SK-N-SH (cell line): ENCODE measurements around the gene MEF2A. TPM values are rescaled to one million over a fixed set of nuclear protein-coding genes. Genes with fewer than 3 reads are reported as not detected.

Experiments
- CTCF ChIA-PET: fragments of 300-600, 350-600 bp; formaldehyde crosslinking; extraction: SDS; loops from one replicate; lab custom pipeline; 2021; lab: Yijun Ruan, JAX
- POLR2A ChIA-PET: fragments of 350-600 bp; sonication (Branson Sonifier 250); formaldehyde crosslinking; extraction: SDS; loops from one replicate; lab custom pipeline; 2020; ENCODE audit warnings: antibody characterized with exemption, inconsistent platforms; lab: Yijun Ruan, JAX
- DNase-seq: peaks from one replicate; pipeline ENCODE4 v3.0.0; 2012
- H2AFZ ChIP-seq: fragments of 200-600 bp; sonication (generic); 2 replicates; pipeline ENCODE4 v1.8.1; 2016; ENCODE audit warnings: antibody characterized with exemption, mild to moderate bottlenecking, low read depth
- H3F3A ChIP-seq: fragments of 200-600 bp; sonication (generic); replicated peaks from 2 replicates; pipeline ENCODE3; 2016; ENCODE audit warnings: antibody characterized with exemption, mild to moderate bottlenecking; ENCODE audit not compliant: insufficient read depth
- H3K27ac ChIP-seq, 2 experiments: fragments of 200-500 bp in 1 of 2; fragments of 200-600 bp in 1 of 2; sonication (Bioruptor generic) in 1 of 2; sonication (generic), shearing (Covaris generic) in 1 of 2; 2 replicates each; pipeline versions ENCODE4 v1.5.1 to v1.6.1; 2014 to 2016; ENCODE audit warnings: low read depth in 2 of 2, inconsistent platforms in 1 of 2, low read length in 1 of 2, mild to moderate bottlenecking in 1 of 2, mixed read lengths in 1 of 2
- H3K27me3 ChIP-seq: fragments of 200-600 bp; sonication (generic), shearing (Covaris generic); 2 replicates; pipeline ENCODE4 v1.6.1; 2016; ENCODE audit warnings: mixed run types; ENCODE audit not compliant: insufficient read depth
- H3K36me3 ChIP-seq, 2 experiments: fragments of 200-500 bp in 1 of 2; fragments of 200-600 bp in 1 of 2; sonication (Bioruptor generic) in 1 of 2; sonication (generic) in 1 of 2; replicated peaks in 1 of 2; 2 replicates each; pipeline versions ENCODE3 to v1.5.1; 2014 to 2016; ENCODE audit warnings: low read length in 1 of 2, mild to moderate bottlenecking in 1 of 2; ENCODE audit not compliant: insufficient read depth in 2 of 2, control insufficient read depth in 1 of 2
- H3K4me1 ChIP-seq, 2 experiments: fragments of 200-500 bp in 1 of 2; fragments of 200-600 bp in 1 of 2; sonication (Bioruptor generic) in 1 of 2; sonication (generic), shearing (Covaris generic) in 1 of 2; 2 replicates each; pipeline versions ENCODE4 v1.5.1 to v1.6.1; 2014 to 2016; ENCODE audit warnings: low read depth in 1 of 2, low read length in 1 of 2, mixed run types in 1 of 2; ENCODE audit not compliant: insufficient read depth in 2 of 2, control insufficient read depth in 1 of 2
- H3K4me2 ChIP-seq: fragments of 200-600 bp; sonication (generic), shearing (Covaris generic); 2 replicates; pipeline ENCODE4 v1.6.1; 2017; ENCODE audit warnings: mixed run types
- H3K4me3 ChIP-seq, 2 experiments: fragments of 200-500 bp in 1 of 2; fragments of 200-600 bp in 1 of 2; sonication (Bioruptor generic) in 1 of 2; sonication (generic), shearing (Covaris generic) in 1 of 2; 2 replicates each; pipeline versions ENCODE4 v1.5.1 to v1.8.1; 2014 to 2016; ENCODE audit warnings: low read depth in 2 of 2, inconsistent platforms in 1 of 2, low read length in 1 of 2, mild to moderate bottlenecking in 1 of 2, mixed read lengths in 1 of 2, moderate library complexity in 1 of 2
- H3K79me2 ChIP-seq: fragments of 200-600 bp; sonication (generic); 2 replicates; pipeline ENCODE4 v1.8.1; 2017; ENCODE audit warnings: mild to moderate bottlenecking; ENCODE audit not compliant: insufficient read depth
- H3K9ac ChIP-seq: fragments of 200-600 bp; sonication (generic); 2 replicates; pipeline ENCODE4 v1.6.1; 2017; ENCODE audit warnings: mixed run types
- H3K9me2 ChIP-seq: fragments of 200-600 bp; sonication (generic); 2 replicates; pipeline ENCODE4 v1.6.1; 2017; ENCODE audit warnings: mixed run types
- H3K9me3 ChIP-seq: fragments of 200-600 bp; sonication (generic); 2 replicates; pipeline ENCODE4 v1.6.1; 2017; ENCODE audit warnings: mixed run types, mild to moderate bottlenecking, moderate library complexity
- H4K20me1 ChIP-seq: fragments of 200-600 bp; sonication (generic); 2 replicates; pipeline ENCODE4 v1.6.1; 2017; ENCODE audit warnings: mild to moderate bottlenecking, mixed run types; ENCODE audit not compliant: insufficient read depth
- EZH2phosphoT487 ChIP-seq: fragments of 200-600 bp; sonication (generic); IDR thresholded peaks from 2 replicates; pipeline ENCODE4 v1.6.1; 2017; ENCODE audit warnings: low read depth, mixed run types, mild to moderate bottlenecking, antibody characterized with exemption, moderate library complexity, borderline replicate concordance
- FOXJ3 ChIP-seq: sonication (generic); formaldehyde crosslinking; IDR thresholded peaks from 2 replicates; pipeline ENCODE4 v1.5.1; 2020; ENCODE audit warnings: mild to moderate bottlenecking, missing genetic modification reagents
- FOXM1 ChIP-seq: IDR thresholded peaks from 2 replicates; pipeline ENCODE4 v1.4.0; 2012; ENCODE audit warnings: low read depth, mild to moderate bottlenecking
- GABPA ChIP-seq: IDR thresholded peaks from 2 replicates; pipeline ENCODE4 v1.4.0; 2012; ENCODE audit warnings: low read depth, mild to moderate bottlenecking
- GATA2 ChIP-seq: sonication (generic); formaldehyde crosslinking; IDR thresholded peaks from 2 replicates; pipeline ENCODE4 v1.5.0; 2020; ENCODE audit warnings: mild to moderate bottlenecking, missing genetic modification reagents
- IRF3 ChIP-seq: fragments of 150-350 bp; IDR thresholded peaks from 2 replicates; pipeline ENCODE4 v1.6.1; 2016; ENCODE audit warnings: mild to moderate bottlenecking, low read depth, low read length
- JUND ChIP-seq: IDR thresholded peaks from 2 replicates; pipeline ENCODE4 v1.4.0; 2012
- MXI1 ChIP-seq: IDR thresholded peaks from 2 replicates; pipeline ENCODE4 v1.6.1; 2012; ENCODE audit warnings: mild to moderate bottlenecking, low read depth, low read length, improper control_type of control experiment
- NRF1 ChIP-seq: IDR thresholded peaks from 2 replicates; pipeline ENCODE4 v1.6.1; 2012; ENCODE audit warnings: low read depth, mild to moderate bottlenecking, low read length
- PBX3 ChIP-seq: IDR thresholded peaks from 2 replicates; pipeline ENCODE4; 2012
- RAD21 ChIP-seq: IDR thresholded peaks from 2 replicates; pipeline ENCODE4 v1.6.1; 2012; ENCODE audit warnings: mild to moderate bottlenecking, low read length
- REST ChIP-seq: IDR thresholded peaks from 2 replicates; pipeline ENCODE4 v1.6.1; 2012; ENCODE audit warnings: mild to moderate bottlenecking, low read depth, low read length, moderate library complexity
- RFX5 ChIP-seq: IDR thresholded peaks from 2 replicates; pipeline ENCODE4 v1.6.1; 2012; ENCODE audit warnings: mild to moderate bottlenecking, improper control_type of control experiment, low read length
- RXRA ChIP-seq: IDR thresholded peaks from 2 replicates; pipeline ENCODE4 v1.4.0; 2012; ENCODE audit warnings: low read depth, mild to moderate bottlenecking, borderline replicate concordance
- SIN3A ChIP-seq: IDR thresholded peaks from 2 replicates; pipeline ENCODE4 v1.6.1; 2012; ENCODE audit warnings: low read depth, mild to moderate bottlenecking, low read length, moderate library complexity, borderline replicate concordance
- SMC3 ChIP-seq: IDR thresholded peaks from 2 replicates; pipeline ENCODE4 v1.6.1; 2012; ENCODE audit warnings: low read depth, low read length, improper control_type of control experiment
- TAF1 ChIP-seq: IDR thresholded peaks from 2 replicates; pipeline ENCODE4 v1.6.1; 2012; ENCODE audit warnings: low read depth, mild to moderate bottlenecking, low read length, moderate library complexity, borderline replicate concordance
- TCF12 ChIP-seq: IDR thresholded peaks from 2 replicates; pipeline ENCODE4 v1.4.0; 2012
- TEAD4 ChIP-seq: IDR thresholded peaks from 2 replicates; pipeline ENCODE4 v1.4.0; 2012; ENCODE audit warnings: mild to moderate bottlenecking, borderline replicate concordance; ENCODE audit not compliant: insufficient read depth
- USF1 ChIP-seq: IDR thresholded peaks from 2 replicates; pipeline ENCODE4 v1.4.0; 2012; ENCODE audit warnings: low read depth, borderline replicate concordance
- ZBTB33 ChIP-seq: IDR thresholded peaks from 2 replicates; pipeline ENCODE4 v1.4.0; 2012; ENCODE audit warnings: low read depth, borderline replicate concordance
- WGBS: methylation state at CpG from one replicate; pipeline ENCODE4 v1.1.6; 2017; ENCODE audit warnings: low lambda C conversion rate; 5-methylcytosine and 5-hydroxymethylcytosine counted together
- polyA plus RNA-seq, 3 experiments: library from polyadenylated mRNA; depleted of rRNA; stranded (reverse); fragments of >200 nt; gene quantifications; 2 replicates each; pipeline ENCODE4 v1.2.3, GENCODE V29; 2012

The MEF2A gene
- polyA plus RNA-seq, 1 of the 3 experiments (the other 2 are of a cell fraction) = 20.9 TPM

- TF ChIP-seq PBX3 (peak; percentile 78), TAF1 (peak; percentile 93)
Observed at GRCh38 chr15:99565299-99566156, at the start of gene MEF2A (continued).

GRCh38 chr15:99518191-99518590 lies 47.6 kb upstream of the MEF2A start:
- POLR2A ChIA-PET = no interaction called here
- Histone ChIP-seq H3K79me2 (no peaks in the 10 kb centered on the region), H3K27ac (no peak overlapping the region), H3K36me3 (no peaks in the 10 kb centered on the region), H3K4me1 (no peaks in the 10 kb centered on the region), H3K9ac (no peak overlapping the region), H3K9me3 (no peaks in the 10 kb centered on the region), H3K27me3 (no peaks in the 10 kb centered on the region), H3K9me2 (no peaks in the 10 kb centered on the region), H4K20me1 (no peaks in the 10 kb centered on the region), H2AFZ (no peak overlapping the region), H3F3A (no peaks in the 10 kb centered on the region), H3K4me2 (no peak overlapping the region), H3K4me3 (no peak overlapping the region)
- TF ChIP-seq TEAD4 (no peak), RAD21 (no peak), JUND (no peak), NRF1 (no peak), IRF3 (no peak), RFX5 (no peak), FOXJ3 (no peak), REST (no peak), GATA2 (CRISPR knock-in tag) (no peak), USF1 (no peak), TAF1 (no peak), ZBTB33 (no peak), SIN3A (no peak), EZH2phosphoT487 (no peak), TCF12 (no peak), GABPA (no peak), FOXM1 (no peak), MXI1 (no peak), SMC3 (no peak), RXRA (no peak)
- CTCF ChIA-PET = no interaction called here
- 69% methylated on average over 4 of the region's 4 CpGs for WGBS
- no peak for DNase-seq
